Osteocyte (in vitro differentiated cells): ENCODE results near the gene VTCN1. TPM values are rescaled to one million over a fixed set of nuclear protein-coding genes. Genes with fewer than 3 reads are reported as not detected.

Experiments
- DNase-seq: peaks from one replicate; pipeline ENCODE4 v3.0.0; 2021; ENCODE audit warnings: mixed read lengths; ENCODE audit not compliant: unreplicated experiment; ENCODE audit errors: extremely low spot score
- H3K27ac Mint-ChIP-seq: one replicate; pipeline ENCODE4 v1.8.0; 2021; ENCODE audit warnings: mild to moderate bottlenecking, mixed read lengths; ENCODE audit not compliant: unreplicated experiment
- H3K27me3 Mint-ChIP-seq: one replicate; pipeline ENCODE4 v1.8.0; 2021; ENCODE audit warnings: mixed read lengths; ENCODE audit not compliant: unreplicated experiment
- H3K36me3 Mint-ChIP-seq: one replicate; pipeline ENCODE4 v1.8.0; 2021; ENCODE audit warnings: mixed read lengths; ENCODE audit not compliant: unreplicated experiment
- H3K4me1 Mint-ChIP-seq: one replicate; pipeline ENCODE4 v1.8.0; 2021; ENCODE audit warnings: mixed read lengths; ENCODE audit not compliant: unreplicated experiment
- H3K4me3 Mint-ChIP-seq: one replicate; pipeline ENCODE4 v1.8.0; 2021; ENCODE audit warnings: mild to moderate bottlenecking, moderate library complexity, mixed read lengths; ENCODE audit not compliant: unreplicated experiment
- H3K9me3 Mint-ChIP-seq: one replicate; pipeline ENCODE4 v1.8.0; 2021; ENCODE audit warnings: mixed read lengths; ENCODE audit not compliant: unreplicated experiment
- total RNA-seq: library from RNA; stranded (reverse); gene quantifications from 2 replicates; pipeline ENCODE4 v1.2.1, GENCODE V29; 2021
- TF ChIP-seq, protein P1 (sequence below): fragments of 200-600 bp; sonication (generic); IDR thresholded peaks from 2 replicates; pipeline ENCODE4 v1.5.0; 2021; ENCODE audit warnings: antibody characterized with exemption, mild to moderate bottlenecking, moderate library complexity

Gene VTCN1
- total RNA-seq, 1 donor from 2014 or later, result not detected

DNA sequence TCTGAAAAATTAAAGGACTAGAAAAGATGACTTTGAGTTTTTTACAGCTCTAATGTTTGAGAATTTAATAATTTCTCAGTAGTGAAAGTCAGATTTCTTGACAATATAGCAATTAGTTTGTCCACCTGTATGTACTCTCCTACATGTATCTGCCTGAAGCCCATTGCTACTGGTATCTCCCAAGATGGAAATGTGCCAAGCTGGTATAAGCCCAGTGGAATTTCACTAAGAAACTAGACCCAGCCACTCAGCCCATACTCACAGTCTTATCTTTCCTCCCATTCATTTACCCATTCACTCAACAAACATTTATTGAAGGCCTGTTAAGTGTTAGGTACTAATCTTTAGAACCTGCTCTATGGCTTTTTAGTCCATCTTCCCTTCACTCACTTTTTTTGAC lies 67.6 kb downstream of the VTCN1 start:
- H3K4me3 Mint-ChIP-seq, result no peak overlapping the region
- no peak for DNase-seq
- TF ChIP-seq, protein P1, sequence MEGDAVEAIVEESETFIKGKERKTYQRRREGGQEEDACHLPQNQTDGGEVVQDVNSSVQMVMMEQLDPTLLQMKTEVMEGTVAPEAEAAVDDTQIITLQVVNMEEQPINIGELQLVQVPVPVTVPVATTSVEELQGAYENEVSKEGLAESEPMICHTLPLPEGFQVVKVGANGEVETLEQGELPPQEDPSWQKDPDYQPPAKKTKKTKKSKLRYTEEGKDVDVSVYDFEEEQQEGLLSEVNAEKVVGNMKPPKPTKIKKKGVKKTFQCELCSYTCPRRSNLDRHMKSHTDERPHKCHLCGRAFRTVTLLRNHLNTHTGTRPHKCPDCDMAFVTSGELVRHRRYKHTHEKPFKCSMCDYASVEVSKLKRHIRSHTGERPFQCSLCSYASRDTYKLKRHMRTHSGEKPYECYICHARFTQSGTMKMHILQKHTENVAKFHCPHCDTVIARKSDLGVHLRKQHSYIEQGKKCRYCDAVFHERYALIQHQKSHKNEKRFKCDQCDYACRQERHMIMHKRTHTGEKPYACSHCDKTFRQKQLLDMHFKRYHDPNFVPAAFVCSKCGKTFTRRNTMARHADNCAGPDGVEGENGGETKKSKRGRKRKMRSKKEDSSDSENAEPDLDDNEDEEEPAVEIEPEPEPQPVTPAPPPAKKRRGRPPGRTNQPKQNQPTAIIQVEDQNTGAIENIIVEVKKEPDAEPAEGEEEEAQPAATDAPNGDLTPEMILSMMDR, result no peak
- H3K9me3 Mint-ChIP-seq, result no peaks in the 10 kb centered on the region
- H3K27me3 Mint-ChIP-seq, result no peaks in the 10 kb centered on the region
- no peaks in the 10 kb centered on the region for H3K36me3 Mint-ChIP-seq
- H3K27ac Mint-ChIP-seq, result no peak overlapping the region
- peaks cover 24% of the 10 kb centered on the region for H3K4me1 Mint-ChIP-seq

DNA sequence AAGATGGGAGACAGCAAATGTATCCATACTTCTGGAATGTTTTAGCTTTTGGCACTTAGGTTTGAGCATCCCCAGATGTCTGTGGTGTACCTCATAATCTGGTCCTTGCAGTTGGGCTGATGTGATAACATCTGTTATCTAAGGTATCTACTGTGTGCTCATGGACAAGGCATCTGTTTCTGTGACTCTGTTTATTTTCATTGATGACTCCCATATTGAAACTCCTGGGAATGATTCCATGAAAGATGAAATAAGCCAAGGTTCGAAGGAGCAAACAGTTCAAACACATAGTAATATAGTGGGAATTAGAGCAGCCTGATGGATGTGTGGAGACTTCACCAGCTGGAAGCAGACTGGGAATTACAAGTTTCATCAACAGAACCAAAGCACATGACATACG lies 68.5 kb downstream of the VTCN1 start:
- Mint-ChIP-seq H3K27me3 (no peaks in the 10 kb centered on the region), H3K36me3 (no peaks in the 10 kb centered on the region), H3K4me3 (no peak overlapping the region), H3K27ac (no peak overlapping the region), H3K9me3 (no peaks in the 10 kb centered on the region), H3K4me1 (peaks cover 14% of the 10 kb centered on the region)
- TF ChIP-seq, protein P1, result no peak
- no peak for DNase-seq

DNA sequence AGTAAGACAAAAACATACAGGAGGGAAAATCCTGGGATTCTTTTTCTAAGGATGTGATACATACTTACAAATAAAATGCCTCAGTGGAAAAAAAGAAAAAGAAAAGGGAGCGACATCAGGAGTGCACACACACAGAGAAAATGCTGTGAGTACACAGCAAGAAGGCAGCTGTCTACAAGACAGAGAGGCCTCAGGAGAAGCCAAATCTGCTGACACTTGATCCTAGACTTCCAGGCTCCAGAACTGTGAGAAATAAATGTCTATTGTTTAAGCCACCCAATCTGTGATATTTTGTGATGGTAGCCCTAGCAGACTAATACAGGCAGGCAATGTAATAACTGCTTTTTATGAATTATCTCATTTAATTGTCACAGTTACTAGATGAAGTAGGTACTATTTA lies 72.2 kb downstream of the VTCN1 start:
- DNase-seq, result no peak
- Mint-ChIP-seq H3K27ac (no peak overlapping the region), H3K27me3 (no peaks in the 10 kb centered on the region), H3K4me1 (no peaks in the 10 kb centered on the region), H3K9me3 (no peaks in the 10 kb centered on the region), H3K4me3 (no peak overlapping the region), H3K36me3 (no peaks in the 10 kb centered on the region)
- TF ChIP-seq, protein P1, result no peak

DNA sequence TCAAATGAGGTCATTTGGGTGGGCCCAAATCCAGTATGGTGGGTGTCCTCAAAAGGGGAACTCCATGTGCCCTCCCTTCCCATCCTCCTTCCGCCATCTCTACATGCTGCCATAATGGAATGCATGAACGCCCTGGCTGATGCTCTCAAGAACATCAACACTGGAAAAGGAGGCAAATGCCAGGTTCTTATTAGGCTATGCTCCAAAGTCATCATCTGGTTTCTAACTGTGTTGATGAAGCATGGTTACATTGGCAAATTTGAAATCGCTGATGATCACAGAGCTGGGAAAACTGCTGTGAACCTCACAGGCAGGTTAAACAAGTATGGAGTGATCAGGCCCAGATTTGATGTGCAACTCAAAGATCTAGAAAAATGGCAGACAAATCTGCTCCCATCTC lies 72.6 kb downstream of the VTCN1 start:
- Mint-ChIP-seq H3K27me3 (no peaks in the 10 kb centered on the region), H3K4me3 (no peak overlapping the region), H3K27ac (no peak overlapping the region), H3K4me1 (no peaks in the 10 kb centered on the region), H3K36me3 (no peaks in the 10 kb centered on the region), H3K9me3 (no peaks in the 10 kb centered on the region)
- no peak for DNase-seq
- TF ChIP-seq, protein P1, result no peak

DNA sequence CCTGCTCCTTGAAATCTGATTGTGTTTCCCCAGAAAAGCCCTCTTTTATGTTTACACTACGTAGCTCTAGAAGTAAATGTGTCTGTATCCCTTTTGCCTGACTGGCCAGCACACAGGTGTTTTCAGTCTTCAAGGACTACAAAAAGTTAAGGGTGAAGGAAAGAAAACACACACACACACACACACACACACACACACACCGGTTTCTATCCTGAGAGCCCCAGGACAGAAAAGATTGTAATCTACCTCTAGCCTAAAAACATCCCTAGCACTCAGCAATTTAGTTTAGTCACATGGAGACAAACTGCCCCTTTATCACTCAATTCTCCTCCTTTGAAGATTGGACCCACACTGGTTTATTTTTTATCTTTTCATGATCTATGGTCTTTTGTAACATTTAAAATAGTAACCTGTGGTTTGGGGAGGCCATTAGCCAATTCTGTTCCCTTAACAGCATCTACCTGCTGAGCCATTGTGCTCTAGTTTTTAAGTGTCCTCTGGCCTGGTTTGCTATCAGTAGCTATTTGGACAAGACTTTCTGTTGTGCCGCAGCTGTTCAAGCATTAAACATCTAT lies 73.4 kb downstream of the VTCN1 start:
- Mint-ChIP-seq H3K27ac (no peak overlapping the region), H3K27me3 (no peaks in the 10 kb centered on the region), H3K4me1 (no peaks in the 10 kb centered on the region), H3K4me3 (no peak overlapping the region), H3K36me3 (no peaks in the 10 kb centered on the region), H3K9me3 (no peaks in the 10 kb centered on the region)
- TF ChIP-seq, protein P1, result no peak
- DNase-seq, result no peak
